GM18517 (cell line): ENCODE results near the gene NHSL1.

ENCODE experiments used
- ATAC-seq: cut with Tn5 transposase; IDR thresholded peaks from one replicate; pipeline ENCODE4 v1.9.1; 2021; ENCODE audit warnings: mild to moderate bottlenecking, moderate library complexity; ENCODE audit not compliant: unreplicated experiment

Gene NHSL1

GRCh38 chr6:138499303-138500018, at the start of gene NHSL1:
TSS of gene NHSL1 (minus strand) at chr6:138499494. CDS start at chr6:138499290, 204 bp downstream.
- peak; percentile 94 for ATAC-seq

- ATAC-seq, result no peak
Observed at GRCh38 chr6:138546733-138547185, 47.5 kb upstream of the NHSL1 start.

DNA sequence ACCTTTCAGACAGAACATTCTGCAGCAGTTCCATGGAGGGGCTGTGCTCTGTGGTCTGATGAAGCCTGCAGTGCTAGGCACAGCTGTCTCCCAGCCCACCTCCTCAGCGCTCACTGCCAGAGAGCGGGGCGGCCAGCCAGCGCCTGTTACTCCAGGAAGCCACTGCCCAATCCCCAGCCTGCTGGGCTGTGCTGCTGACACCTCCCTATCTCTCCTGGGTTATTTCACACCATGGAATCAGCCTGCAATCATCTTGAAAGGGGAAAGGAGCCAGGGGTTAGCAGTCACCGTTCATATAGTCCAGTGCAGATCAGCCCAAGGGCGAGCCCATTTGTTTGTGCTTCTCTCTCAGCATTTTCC, 46.3 kb upstream of the NHSL1 start:
- no peak for ATAC-seq

DNA sequence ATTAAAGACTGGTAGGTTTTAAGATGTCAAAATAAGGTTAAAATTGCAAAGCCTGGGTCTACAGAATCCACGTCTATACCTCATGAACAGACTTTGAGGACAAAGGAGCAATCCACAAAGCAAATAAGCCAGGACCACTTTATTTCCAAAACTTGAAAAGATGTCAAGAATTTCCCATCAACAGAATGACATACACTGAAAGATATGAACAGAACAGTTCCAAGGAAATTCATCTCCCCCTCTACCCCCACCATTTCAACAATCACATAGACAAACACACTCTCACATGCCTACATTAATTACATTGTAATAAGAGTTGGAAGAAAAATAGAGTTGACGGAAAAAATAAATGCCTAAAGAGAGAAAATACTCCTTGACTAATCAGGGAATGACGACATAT, 45.2 kb upstream of the NHSL1 start:
- no peak for ATAC-seq

GRCh38 chr6:138543657-138544056, 44.4 kb upstream of the NHSL1 start:
- ATAC-seq, result no peak

DNA sequence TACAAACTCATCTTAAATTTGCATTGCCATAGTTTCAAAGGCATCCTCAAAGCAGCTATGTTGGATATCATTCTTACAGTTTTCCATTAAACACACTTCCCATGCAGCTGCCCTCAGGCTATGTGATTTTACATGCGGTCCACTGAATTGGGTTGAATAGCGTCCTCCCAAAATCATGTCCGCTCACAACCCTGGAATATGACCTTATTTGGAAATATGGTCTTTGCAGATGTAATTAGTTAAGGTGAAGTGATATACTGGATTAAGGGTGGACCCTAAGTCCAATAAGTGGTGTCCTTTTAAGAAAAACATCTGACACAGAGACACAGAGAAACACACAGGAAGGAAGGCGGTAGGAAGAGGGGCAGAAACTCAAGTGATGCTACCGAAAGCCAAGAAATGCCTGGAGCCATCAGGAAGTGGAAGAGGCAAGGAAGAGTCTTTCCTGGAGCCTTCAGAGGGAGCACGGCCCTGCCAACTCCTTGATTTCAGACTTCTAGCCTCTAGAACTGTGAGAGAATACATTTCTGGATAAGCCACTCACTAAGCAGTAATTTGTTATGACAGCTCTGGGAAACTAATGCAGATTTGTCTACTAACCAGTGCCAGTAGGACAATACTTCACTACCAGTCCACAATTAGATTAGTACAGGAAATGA, 42.7 kb upstream of the NHSL1 start:
- ATAC-seq, result no peak

DNA sequence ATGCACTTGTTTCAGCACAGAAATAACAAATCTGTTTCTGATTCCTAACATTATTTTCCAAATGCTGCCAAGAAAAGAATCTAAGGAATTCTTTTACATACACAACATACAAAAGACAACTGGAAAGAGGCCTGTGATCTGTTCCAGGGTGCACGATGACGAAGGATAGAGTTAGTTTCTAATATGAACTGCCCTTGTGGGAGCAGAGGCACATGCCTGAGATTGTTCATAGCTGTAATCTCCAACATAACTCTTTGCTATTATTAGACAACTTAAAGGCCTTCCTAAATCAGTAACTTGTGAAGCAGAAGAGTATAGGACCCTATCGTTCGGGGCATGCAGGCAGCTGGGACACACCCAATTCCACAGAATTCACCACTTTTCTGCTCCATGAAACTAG, 41.2 kb upstream of the NHSL1 start:
- ATAC-seq, result no peak

DNA sequence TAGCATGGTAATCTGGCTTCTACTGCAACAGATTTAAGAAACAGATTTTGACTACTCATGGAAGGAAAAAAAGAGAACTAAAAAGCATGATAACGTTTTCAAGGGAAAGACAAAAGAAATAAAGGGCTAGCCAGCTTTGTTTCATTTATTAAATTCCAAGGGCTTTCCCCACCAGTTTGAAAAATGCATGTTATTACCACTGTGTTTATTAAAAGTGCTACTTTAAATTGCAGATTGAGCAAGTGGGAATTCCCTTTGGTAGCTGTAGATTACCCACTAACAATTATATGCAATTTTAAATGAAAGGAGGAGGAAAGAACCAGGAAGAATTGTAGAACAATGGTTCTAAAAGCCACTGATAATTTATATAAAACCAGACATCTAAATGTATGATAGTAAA, 40.6 kb upstream of the NHSL1 start:
- no peak for ATAC-seq

DNA sequence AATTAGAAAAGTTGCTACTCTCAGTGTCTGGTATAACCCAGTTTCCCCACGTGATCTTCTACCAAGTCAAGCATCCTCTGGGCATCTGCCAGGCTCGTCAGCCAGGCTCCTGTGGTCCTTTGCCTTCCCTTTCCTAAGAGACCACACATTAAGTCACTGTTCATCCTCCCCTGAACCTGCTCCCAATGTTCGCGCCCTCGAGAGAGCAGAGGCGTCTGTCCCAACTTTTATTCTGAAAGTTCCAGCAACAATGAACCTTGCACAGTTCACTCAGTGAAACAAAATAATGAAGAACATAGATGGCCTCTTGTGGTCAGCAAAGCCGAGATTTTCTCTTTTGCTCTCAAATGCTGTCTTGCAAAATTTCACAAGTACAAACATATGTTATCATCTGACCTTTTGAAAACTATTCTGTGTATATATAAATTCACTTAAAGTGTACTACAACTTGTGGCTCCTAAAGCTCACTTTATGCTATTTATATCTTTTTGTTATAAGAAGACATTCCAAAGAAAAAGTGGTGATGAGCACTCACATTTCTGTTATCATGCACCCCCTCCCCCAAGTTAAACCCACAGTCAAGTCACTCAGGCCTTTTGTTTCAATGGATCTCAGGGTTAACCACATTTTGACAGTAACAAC, 39.2 kb upstream of the NHSL1 start:
- no peak for ATAC-seq

- no peak for ATAC-seq
Observed at GRCh38 chr6:138537106-138537505, 37.8 kb upstream of the NHSL1 start.

DNA sequence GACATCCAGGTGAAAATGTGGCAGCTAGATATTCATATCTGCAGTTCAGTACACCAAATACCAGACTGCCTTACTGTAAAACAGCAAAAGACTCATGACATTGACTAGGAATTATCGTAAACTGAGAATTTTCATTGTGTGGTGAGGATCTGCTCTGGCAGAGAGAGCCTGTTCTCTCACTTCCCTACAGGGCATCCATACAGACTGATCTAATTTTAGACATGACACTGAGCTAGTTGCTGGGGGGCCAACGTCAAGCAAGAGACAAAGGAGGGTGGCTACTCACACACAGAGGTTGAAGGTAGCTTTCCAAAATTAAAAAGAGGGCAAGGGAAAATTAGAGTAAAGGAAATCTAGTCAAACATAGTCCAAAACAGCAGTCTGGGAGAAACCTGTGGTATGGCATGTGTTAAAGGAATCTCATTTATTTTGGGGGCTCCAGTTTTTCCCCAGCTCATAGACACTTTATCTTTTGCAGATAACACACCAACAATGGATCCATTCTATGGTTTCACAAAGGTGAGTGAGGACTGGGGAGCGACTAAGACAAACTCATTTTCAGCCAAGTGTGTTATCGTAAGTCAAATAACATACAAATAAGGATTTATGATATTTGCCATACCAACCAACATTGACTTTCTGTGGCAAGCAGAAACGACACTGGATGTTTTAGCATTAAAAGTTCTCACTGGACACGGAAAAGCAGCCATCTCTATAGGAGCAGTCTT, 36.6 kb upstream of the NHSL1 start:
- no peak for ATAC-seq

DNA sequence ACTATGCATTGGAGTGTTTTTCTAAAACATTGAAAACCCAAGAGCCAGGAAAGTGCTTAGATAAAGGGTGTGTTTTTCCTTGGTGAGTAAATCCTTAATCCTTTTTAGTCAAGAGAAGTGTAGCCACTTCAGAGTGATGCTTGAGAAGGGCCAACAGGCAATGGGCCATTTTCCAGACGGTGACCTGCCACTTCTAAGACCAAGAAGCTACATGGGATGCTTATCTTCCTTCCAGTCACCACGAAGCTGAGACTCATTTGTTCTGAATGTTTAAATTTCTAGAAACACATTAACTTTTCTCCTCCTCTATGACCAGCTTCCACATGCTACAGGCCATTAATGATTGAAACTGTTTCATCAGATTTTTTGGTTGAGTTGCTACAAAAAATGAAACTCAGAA, 34.4 kb upstream of the NHSL1 start:
- no peak for ATAC-seq

DNA sequence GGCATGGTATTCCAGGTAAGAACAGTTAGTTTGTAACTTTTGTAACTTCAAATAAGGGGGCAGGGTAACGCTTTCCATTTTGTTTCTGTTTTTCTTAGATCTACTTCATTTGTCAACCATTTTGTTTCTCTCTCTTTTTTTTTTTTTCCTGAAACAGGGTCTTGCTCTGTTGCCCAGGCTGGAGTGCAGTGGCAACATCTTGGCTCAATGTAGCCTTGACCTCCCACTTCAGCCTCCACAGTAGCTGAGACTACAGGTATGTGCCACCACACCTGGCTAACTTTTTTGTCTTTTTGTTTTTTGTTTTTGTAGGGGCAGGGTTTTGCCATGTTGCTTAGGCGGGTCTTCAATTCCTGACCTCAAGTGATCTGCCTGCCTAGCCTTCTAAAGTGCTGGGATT, 32.1 kb upstream of the NHSL1 start:
- ATAC-seq, result no peak

- ATAC-seq, result no peak
Observed at GRCh38 chr6:138529478-138529877, 30.2 kb upstream of the NHSL1 start.

DNA sequence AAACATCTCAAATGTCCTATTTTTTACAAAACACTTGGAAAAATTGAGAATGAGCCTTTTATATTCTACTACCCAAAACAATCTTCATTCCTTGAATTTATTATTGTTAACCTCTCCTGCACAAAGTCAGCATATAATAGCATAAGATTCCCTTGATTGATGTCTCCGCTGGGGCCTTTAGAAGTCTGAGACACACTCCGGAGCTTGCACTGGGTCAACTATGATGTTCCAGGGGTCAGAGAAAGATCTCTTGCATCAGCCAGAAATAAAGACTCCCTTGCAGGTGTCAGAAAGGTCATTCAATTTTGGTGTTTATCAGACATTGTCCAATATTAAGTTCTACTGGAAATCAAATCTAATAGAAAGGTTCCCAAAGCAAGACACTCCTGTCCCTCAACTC, 29.7 kb upstream of the NHSL1 start:
- ATAC-seq, result no peak

DNA sequence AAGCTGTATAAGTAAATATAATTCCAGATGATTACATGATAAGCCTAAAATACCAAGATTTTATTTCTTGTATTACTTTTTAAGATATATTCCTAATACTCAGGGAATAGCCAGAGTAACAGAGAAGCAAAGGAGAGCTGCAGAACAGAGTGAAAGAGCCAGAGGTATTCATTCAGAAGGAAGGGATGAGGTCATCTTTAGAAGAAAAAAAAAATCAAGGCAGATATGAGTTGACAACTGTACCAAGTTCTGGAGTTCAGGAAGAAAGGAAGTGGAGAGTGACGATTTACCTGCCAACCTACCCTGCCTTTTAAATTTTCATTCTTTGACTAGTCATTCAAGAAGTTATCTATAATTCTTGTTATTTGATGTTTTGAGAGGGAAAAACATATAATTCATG, 28.8 kb upstream of the NHSL1 start:
- no peak for ATAC-seq

DNA sequence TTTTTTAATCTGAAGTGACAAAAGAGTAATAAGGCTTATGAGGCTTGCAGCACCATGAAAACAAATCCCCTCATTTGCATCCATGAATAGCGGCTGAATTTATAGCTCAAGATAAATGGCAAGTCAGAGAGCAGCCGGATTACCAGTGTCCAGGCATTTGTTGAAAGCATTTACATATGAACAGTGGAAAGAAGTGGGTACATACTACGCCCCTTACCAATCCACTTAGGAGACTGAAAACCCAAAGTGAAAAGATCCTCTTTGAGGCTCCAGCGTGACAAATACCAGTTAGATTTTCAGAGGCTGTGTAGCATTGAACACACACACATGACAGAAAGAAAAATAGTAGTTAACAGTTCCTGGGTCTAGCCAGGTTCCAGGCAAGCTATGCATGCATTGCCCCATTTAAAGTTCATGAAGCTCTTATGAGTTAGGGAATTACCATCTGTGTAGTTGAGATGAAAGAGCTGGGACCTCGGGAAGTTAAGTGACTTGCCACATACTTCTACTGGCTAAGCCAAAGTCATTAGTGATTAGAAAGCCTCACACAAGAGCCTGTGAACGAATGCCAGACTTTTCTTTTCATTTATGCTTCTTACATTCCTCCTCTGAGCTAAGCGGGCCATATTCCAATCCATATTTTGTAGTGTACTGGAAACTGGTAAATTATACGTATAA, 28.3 kb upstream of the NHSL1 start:
- no peak for ATAC-seq

- ATAC-seq, result no peak
Observed at GRCh38 chr6:138526822-138527235, 27.5 kb upstream of the NHSL1 start.

DNA sequence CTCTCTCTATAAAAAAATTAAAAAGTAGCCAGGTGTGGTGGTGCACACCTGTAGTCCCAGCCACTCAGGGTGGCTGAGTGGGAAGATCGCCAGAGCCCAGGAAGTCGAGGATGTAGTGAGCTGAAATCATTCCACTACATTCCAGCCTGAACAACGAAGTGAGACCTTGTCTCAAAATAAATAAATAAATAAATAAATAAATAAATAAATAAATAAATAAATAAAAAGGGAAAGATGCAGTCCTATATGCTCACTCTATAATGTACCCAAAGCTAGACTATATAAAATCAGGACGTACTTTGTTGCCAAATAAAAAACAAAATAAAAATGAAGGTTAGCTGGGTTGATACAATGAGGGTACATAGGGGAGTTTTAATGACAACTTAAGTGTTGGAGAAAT, 26.1 kb upstream of the NHSL1 start:
- no peak for ATAC-seq

DNA sequence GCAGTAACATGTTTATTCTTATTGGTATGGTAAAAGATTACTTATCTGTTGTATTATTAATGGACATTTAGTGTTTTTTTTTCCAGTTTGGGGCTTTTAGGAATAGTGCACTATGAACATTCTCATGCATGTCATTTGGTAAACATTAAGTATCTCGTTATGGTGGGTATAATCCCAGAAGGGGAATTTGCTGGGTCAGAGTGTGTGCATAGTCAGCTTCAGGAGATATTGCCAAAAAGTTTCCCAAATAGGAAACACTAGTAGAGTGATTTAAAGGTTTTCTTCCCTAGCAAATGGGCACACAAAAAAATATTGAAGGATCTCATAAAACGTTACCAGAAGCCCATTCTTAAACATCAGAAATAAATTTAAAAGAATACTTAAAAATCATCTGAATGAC, 25.2 kb upstream of the NHSL1 start:
- no peak for ATAC-seq
